GM23338 (cell line): ENCODE results near the gene CBX2.

ENCODE experiments used
- CREB1 ChIP-seq: fragments of 250-450 bp; sonication (Bioruptor Pico); IDR thresholded peaks from 2 replicates; pipeline ENCODE4 v1.5.0; 2020; ENCODE audit warnings: low read depth, mild to moderate bottlenecking, moderate library complexity
- JUNB ChIP-seq: IDR thresholded peaks from one replicate; pipeline ENCODE4 v1.6.1; 2016; ENCODE audit warnings: antibody characterized with exemption; ENCODE audit not compliant: unreplicated experiment
- POLR2AphosphoS5 ChIP-seq: IDR thresholded peaks from 2 replicates; pipeline ENCODE4 v1.6.1; 2016; ENCODE audit warnings: antibody characterized with exemption, low read depth
- TF ChIP-seq, protein P1 (sequence below), 2 experiments: fragments of 200-600 bp in 1 of 2; sonication (generic) in 1 of 2; conservative IDR thresholded peaks; 2 replicates each; pipeline versions ENCODE4 v1.5.1 to v1.6.1; 2016 to 2017; ENCODE audit warnings: antibody characterized with exemption in 2 of 2, low read depth in 2 of 2, mild to moderate bottlenecking in 2 of 2, moderate library complexity in 1 of 2
- TF ChIP-seq, protein P2 (sequence below): IDR thresholded peaks from one replicate; pipeline ENCODE4 v1.6.1; 2018; ENCODE audit warnings: antibody characterized with exemption; ENCODE audit not compliant: unreplicated experiment

DNA sequence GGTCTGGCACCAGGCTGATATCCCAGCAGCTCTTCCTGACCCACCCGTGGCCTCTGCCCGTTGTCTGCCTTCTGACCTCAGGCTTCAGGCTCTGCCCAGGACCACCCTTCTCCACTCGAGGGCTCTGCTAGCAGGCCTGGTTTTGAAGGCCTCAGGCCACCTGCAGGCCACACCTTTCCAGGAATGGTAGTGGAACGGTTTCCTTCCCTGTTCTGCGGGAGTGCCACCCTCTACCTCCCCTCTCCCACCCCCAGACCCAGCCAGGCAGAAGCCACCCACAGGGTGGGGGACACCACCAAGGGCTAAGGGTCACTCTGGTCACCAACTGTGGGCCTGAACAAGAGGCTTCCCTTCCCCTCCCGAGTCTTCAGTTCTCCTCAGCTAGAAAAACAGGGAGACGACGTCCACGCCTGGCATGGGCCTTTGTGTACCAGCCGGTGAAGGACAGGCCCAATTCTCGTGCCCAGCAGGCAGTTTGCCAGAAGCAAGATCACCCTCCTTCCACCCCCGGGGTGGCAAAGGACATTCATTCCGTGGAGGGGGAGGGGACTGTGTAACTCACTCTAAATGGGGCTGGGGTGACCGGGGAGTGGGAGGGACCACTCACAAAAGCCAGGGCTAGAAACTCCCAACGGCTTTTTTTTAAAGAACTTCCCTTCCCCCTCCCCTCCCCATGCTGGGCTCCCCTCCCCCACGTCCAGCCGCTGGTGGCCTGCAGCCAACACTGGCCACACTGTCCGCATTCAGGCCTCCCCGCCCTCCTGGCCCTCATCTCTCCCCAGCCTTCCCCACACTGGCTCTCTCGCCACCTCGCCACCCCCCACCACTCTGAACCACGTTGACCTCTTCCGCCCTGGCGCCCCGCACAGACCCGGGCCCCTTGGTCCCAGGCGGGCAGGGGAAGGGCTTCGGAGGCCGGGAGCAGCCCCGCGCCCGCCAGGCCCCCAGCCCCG, 53.6 kb downstream of the CBX2 start:
- no peak for TF ChIP-seq CREB1 (CRISPR knock-in tag)
- TF ChIP-seq, protein P1, sequence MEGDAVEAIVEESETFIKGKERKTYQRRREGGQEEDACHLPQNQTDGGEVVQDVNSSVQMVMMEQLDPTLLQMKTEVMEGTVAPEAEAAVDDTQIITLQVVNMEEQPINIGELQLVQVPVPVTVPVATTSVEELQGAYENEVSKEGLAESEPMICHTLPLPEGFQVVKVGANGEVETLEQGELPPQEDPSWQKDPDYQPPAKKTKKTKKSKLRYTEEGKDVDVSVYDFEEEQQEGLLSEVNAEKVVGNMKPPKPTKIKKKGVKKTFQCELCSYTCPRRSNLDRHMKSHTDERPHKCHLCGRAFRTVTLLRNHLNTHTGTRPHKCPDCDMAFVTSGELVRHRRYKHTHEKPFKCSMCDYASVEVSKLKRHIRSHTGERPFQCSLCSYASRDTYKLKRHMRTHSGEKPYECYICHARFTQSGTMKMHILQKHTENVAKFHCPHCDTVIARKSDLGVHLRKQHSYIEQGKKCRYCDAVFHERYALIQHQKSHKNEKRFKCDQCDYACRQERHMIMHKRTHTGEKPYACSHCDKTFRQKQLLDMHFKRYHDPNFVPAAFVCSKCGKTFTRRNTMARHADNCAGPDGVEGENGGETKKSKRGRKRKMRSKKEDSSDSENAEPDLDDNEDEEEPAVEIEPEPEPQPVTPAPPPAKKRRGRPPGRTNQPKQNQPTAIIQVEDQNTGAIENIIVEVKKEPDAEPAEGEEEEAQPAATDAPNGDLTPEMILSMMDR (conservative IDR thresholded peaks at IDR 0.05; ENCODE audit: low read depth in 2 of 2) = no peak
- TF ChIP-seq JUNB = no peak
- TF ChIP-seq, protein P2, sequence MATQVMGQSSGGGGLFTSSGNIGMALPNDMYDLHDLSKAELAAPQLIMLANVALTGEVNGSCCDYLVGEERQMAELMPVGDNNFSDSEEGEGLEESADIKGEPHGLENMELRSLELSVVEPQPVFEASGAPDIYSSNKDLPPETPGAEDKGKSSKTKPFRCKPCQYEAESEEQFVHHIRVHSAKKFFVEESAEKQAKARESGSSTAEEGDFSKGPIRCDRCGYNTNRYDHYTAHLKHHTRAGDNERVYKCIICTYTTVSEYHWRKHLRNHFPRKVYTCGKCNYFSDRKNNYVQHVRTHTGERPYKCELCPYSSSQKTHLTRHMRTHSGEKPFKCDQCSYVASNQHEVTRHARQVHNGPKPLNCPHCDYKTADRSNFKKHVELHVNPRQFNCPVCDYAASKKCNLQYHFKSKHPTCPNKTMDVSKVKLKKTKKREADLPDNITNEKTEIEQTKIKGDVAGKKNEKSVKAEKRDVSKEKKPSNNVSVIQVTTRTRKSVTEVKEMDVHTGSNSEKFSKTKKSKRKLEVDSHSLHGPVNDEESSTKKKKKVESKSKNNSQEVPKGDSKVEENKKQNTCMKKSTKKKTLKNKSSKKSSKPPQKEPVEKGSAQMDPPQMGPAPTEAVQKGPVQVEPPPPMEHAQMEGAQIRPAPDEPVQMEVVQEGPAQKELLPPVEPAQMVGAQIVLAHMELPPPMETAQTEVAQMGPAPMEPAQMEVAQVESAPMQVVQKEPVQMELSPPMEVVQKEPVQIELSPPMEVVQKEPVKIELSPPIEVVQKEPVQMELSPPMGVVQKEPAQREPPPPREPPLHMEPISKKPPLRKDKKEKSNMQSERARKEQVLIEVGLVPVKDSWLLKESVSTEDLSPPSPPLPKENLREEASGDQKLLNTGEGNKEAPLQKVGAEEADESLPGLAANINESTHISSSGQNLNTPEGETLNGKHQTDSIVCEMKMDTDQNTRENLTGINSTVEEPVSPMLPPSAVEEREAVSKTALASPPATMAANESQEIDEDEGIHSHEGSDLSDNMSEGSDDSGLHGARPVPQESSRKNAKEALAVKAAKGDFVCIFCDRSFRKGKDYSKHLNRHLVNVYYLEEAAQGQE = no peak
- no peak for TF ChIP-seq POLR2AphosphoS5
